Measurements from ENCODE around the gene ATRN.

GRCh38 chr20:3583765-3584164 is 112.9 kb downstream of the ATRN start:
- TF ChIP-seq POLR2A (IDR thresholded peaks at IDR 0.05) (no peak), CTCF (IDR thresholded peaks at IDR 0.05) (no peak)

Data from tibial nerve (tissue), 3 donors.